HPDE6-E6E7 (cell line): ENCODE results near the gene AMOTL2.

Source experiments
- DNase-seq: peaks from one replicate; pipeline ENCODE4 v3.0.0; 2011; ENCODE audit warnings: missing footprints; ENCODE audit errors: extremely low spot score

Gene AMOTL2

GRCh38 chr3:134366221-134366927, 7.9 kb downstream of the AMOTL2 start:
- no peak for DNase-seq

- no peak for DNase-seq
Measured at GRCh38 chr3:134365766-134366065, 8.5 kb downstream of the AMOTL2 start.

GRCh38 chr3:134364936-134365765, 9.1 kb downstream of the AMOTL2 start:
- DNase-seq, result no peak

GRCh38 chr3:134364061-134364935, 9.9 kb downstream of the AMOTL2 start:
- DNase-seq, result peak; percentile 94

GRCh38 chr3:134363381-134363755, 10.9 kb downstream of the AMOTL2 start:
- DNase-seq, result no peak

- no peak for DNase-seq
Measured at GRCh38 chr3:134362670-134363380, 11.4 kb downstream of the AMOTL2 start.

- no peak for DNase-seq
Measured at GRCh38 chr3:134362221-134362620, 12.0 kb downstream of the AMOTL2 start.

- no peak for DNase-seq
Measured at GRCh38 chr3:134361162-134361835, 12.9 kb downstream of the AMOTL2 start.

GRCh38 chr3:134360046-134360445, 14.2 kb downstream of the AMOTL2 start:
- DNase-seq, result no peak

- no peak for DNase-seq
Measured at GRCh38 chr3:134359121-134360010, 14.9 kb downstream of the AMOTL2 start.

GRCh38 chr3:134357914-134358811, 16.1 kb downstream of the AMOTL2 start:
- DNase-seq, result peak; percentile 61

GRCh38 chr3:134357261-134357913, 16.9 kb downstream of the AMOTL2 start:
- no peak for DNase-seq

- DNase-seq, result no peak
Measured at GRCh38 chr3:134356411-134357040, 17.7 kb downstream of the AMOTL2 start.

- no peak for DNase-seq
Measured at GRCh38 chr3:134355416-134355815, 18.8 kb downstream of the AMOTL2 start.

- DNase-seq, result no peak
Measured at GRCh38 chr3:134354612-134355251, 19.5 kb downstream of the AMOTL2 start.

- no peak for DNase-seq
Measured at GRCh38 chr3:134353831-134354611, 20.2 kb downstream of the AMOTL2 start.
